Panc1 (cell line): ENCODE results near the gene TMEM205. TPM values are rescaled to one million over a fixed set of nuclear protein-coding genes. Genes with fewer than 3 reads are reported as not detected.
A peak's percentile ranks its signal among the peaks of the same experiment; 100 is the strongest.

Experiments used
- ATAC-seq: fragments of 200-7000 bp; cut with Tn5 transposase; 2 replicates; pipeline ENCODE4 v1.9.1; 2020; ENCODE audit warnings: mild to moderate bottlenecking, moderate library complexity
- BruUV-seq: library from RNA; stranded (reverse); fragments of 400-500 nt; replicated peaks from 2 replicates; lab custom pipeline; 2021; lab: Mats Ljungman, UMichigan
- CTCF ChIA-PET: fragments of 300-600 bp; sonication (Branson Sonifier 250); formaldehyde crosslinking; loops from one replicate; lab custom pipeline; 2022; ENCODE audit warnings: antibody characterized with exemption; lab: Charles Lee
- POLR2A ChIA-PET: fragments of 300-600 bp; sonication (Branson Sonifier 250); formaldehyde crosslinking; loops from one replicate; lab custom pipeline; 2022; ENCODE audit warnings: antibody characterized with exemption; lab: Charles Lee
- DNase-seq: peaks from one replicate; pipeline ENCODE4 v3.0.0-alpha.2; 2010; ENCODE audit warnings: low read depth, low spot score
- H3K27ac ChIP-seq: 2 replicates; pipeline ENCODE4 v1.5.1; 2011; ENCODE audit warnings: mild to moderate bottlenecking, low read length, inconsistent platforms
- H3K27me3 ChIP-seq: fragments of 200-500 bp; sonication (Bioruptor generic); 2 replicates; pipeline ENCODE4 v1.6.0; 2014; ENCODE audit warnings: low read length, inconsistent platforms; ENCODE audit not compliant: control insufficient read depth, insufficient read depth
- H3K36me3 ChIP-seq: fragments of 200-500 bp; sonication (Bioruptor generic); 2 replicates; pipeline ENCODE4 v1.5.1; 2014; ENCODE audit warnings: inconsistent platforms, mild to moderate bottlenecking, low read length, moderate library complexity; ENCODE audit not compliant: control insufficient read depth, insufficient read depth
- H3K4me1 ChIP-seq: 2 replicates; pipeline ENCODE4 v1.5.1; 2011; ENCODE audit warnings: inconsistent platforms, mild to moderate bottlenecking, low read length, moderate library complexity; ENCODE audit not compliant: control insufficient read depth, insufficient read depth
- H3K4me3 ChIP-seq, 2 experiments: 2 replicates each; pipeline ENCODE4 v1.5.1; 2011 to 2012; ENCODE audit warnings: low read depth in 2 of 2, low read length in 2 of 2, mild to moderate bottlenecking in 2 of 2, inconsistent platforms in 1 of 2, moderate library complexity in 1 of 2
- H3K9me3 ChIP-seq: fragments of 200-500 bp; sonication (Bioruptor generic); 2 replicates; pipeline ENCODE4 v1.5.1; 2014; ENCODE audit warnings: low read depth, mild to moderate bottlenecking, inconsistent platforms, low read length, moderate library complexity; ENCODE audit not compliant: control insufficient read depth, insufficient read depth
- POLR2AphosphoS5 ChIP-seq: IDR thresholded peaks from 2 replicates; pipeline ENCODE4 v1.6.1; 2012; ENCODE audit warnings: mild to moderate bottlenecking, low read depth, low read length, moderate library complexity
- SIN3A ChIP-seq: IDR thresholded peaks from 2 replicates; pipeline ENCODE4 v1.6.1; 2012; ENCODE audit warnings: low read depth, mild to moderate bottlenecking, low read length, moderate library complexity, borderline replicate concordance; ENCODE audit not compliant: insufficient read depth
- TCF7L2 ChIP-seq: IDR thresholded peaks from 2 replicates; pipeline ENCODE4 v1.6.1; 2011; ENCODE audit warnings: mild to moderate bottlenecking, low read depth, low read length, inconsistent platforms
- in situ Hi-C: cut with HindIII; loops from 2 replicates; pipeline ENCODE4 v1.10.0; 2016; ENCODE audit warnings: low sequenced_read_pairs, low pct_unique_long_range_greater_than_20kb
- intact Hi-C: fragments of 100-400 bp; cut with micrococcal nuclease; formaldehyde crosslinking; loops from one replicate; pipeline ENCODE4 v1.10.0; 2022; ENCODE audit not compliant: unreplicated experiment
- total RNA-seq: library from RNA; stranded (reverse); gene quantifications from one replicate; pipeline ENCODE4 v1.2.1, GENCODE V29; 2021; ENCODE audit not compliant: unreplicated experiment
- TF ChIP-seq, protein P1 (sequence below), 2 experiments: IDR thresholded peaks; 2 replicates each; pipeline ENCODE4 v1.6.1; 2011 to 2012; ENCODE audit warnings: low read depth in 2 of 2, control low read depth in 1 of 2, low read length in 1 of 2, mild to moderate bottlenecking in 1 of 2, moderate library complexity in 1 of 2; ENCODE audit not compliant: insufficient read depth in 1 of 2
- TF ChIP-seq, protein P2 (sequence below): fragments of 450-650 bp; IDR thresholded peaks from 2 replicates; pipeline ENCODE4 v1.5.1; 2017; ENCODE audit warnings: mild to moderate bottlenecking

TMEM205 gene
- total RNA-seq, 1 experiment from 2014 or later, result 133 TPM

DNA sequence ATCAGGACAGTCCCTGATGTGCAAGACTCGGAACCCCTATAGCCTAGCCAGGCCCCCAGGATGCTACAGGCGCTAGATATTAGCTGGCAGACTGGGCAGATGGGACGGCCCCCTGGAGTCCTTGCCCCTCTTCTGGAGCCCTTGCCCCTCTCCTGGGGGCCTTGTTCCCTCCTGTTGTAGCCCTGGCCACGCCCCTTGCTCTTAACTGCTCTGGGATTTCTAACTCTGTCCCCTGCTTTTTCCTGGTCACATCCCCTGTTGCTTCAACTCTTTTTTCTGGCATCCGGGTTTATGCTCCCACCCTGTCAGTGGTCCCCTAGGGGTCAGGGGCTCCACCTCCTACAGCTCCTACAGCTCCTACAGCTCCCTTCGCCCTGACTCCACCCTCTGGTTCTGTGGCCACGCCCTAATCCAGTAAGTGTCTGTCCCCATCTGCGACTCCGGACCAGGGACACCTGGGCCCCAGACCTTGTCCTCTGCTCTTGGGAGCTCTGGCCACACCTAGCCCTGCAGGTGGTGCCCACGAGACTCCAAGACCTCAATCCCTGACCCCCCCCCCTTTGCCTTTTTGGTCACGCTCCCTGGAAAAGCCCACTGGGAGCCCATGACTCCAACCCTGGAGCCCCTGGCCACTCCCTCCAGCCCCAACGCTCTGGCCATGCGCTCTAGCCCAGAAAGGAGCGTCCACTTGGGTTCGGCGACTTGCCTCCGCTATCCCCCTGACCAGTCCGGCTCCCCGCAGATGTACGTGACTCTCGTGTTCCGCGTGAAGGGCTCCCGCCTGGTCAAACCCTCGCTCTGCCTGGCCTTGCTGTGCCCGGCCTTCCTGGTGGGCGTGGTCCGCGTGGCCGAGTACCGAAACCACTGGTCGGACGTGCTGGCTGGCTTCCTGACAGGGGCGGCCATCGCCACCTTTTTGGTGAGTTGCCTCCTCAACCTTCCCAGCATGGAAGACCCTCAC, 16.0 kb upstream of the TMEM205 start:
- BruUV-seq, result no TSS peak
- Histone ChIP-seq H3K4me3 (no peak overlapping the region), H3K9me3 (no peaks in the 10 kb centered on the region), H3K4me1 (no peaks in the 10 kb centered on the region), H3K36me3 (no peaks in the 10 kb centered on the region), H3K27ac (no peak overlapping the region), H3K27me3 (no peaks in the 10 kb centered on the region)
- in situ Hi-C loops (no loop called here), intact Hi-C loops (no loop called here)
- DNase-seq, result no peak
- POLR2A ChIA-PET, result no interaction called here
- 0 out of 2 replicates have a peak, but pooled peaks have one; percentile 23 for ATAC-seq
- CTCF ChIA-PET, result no interaction called here
- TF ChIP-seq SIN3A (no peak), TCF7L2 (no peak), POLR2AphosphoS5 (no peak)
- TF ChIP-seq, protein P1, sequence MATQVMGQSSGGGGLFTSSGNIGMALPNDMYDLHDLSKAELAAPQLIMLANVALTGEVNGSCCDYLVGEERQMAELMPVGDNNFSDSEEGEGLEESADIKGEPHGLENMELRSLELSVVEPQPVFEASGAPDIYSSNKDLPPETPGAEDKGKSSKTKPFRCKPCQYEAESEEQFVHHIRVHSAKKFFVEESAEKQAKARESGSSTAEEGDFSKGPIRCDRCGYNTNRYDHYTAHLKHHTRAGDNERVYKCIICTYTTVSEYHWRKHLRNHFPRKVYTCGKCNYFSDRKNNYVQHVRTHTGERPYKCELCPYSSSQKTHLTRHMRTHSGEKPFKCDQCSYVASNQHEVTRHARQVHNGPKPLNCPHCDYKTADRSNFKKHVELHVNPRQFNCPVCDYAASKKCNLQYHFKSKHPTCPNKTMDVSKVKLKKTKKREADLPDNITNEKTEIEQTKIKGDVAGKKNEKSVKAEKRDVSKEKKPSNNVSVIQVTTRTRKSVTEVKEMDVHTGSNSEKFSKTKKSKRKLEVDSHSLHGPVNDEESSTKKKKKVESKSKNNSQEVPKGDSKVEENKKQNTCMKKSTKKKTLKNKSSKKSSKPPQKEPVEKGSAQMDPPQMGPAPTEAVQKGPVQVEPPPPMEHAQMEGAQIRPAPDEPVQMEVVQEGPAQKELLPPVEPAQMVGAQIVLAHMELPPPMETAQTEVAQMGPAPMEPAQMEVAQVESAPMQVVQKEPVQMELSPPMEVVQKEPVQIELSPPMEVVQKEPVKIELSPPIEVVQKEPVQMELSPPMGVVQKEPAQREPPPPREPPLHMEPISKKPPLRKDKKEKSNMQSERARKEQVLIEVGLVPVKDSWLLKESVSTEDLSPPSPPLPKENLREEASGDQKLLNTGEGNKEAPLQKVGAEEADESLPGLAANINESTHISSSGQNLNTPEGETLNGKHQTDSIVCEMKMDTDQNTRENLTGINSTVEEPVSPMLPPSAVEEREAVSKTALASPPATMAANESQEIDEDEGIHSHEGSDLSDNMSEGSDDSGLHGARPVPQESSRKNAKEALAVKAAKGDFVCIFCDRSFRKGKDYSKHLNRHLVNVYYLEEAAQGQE (IDR thresholded peaks at IDR 0.05; ENCODE audit: insufficient read depth in 1 of 2, low read depth in 2 of 2, low read length in 1 of 2), result no peak
- TF ChIP-seq, protein P2, sequence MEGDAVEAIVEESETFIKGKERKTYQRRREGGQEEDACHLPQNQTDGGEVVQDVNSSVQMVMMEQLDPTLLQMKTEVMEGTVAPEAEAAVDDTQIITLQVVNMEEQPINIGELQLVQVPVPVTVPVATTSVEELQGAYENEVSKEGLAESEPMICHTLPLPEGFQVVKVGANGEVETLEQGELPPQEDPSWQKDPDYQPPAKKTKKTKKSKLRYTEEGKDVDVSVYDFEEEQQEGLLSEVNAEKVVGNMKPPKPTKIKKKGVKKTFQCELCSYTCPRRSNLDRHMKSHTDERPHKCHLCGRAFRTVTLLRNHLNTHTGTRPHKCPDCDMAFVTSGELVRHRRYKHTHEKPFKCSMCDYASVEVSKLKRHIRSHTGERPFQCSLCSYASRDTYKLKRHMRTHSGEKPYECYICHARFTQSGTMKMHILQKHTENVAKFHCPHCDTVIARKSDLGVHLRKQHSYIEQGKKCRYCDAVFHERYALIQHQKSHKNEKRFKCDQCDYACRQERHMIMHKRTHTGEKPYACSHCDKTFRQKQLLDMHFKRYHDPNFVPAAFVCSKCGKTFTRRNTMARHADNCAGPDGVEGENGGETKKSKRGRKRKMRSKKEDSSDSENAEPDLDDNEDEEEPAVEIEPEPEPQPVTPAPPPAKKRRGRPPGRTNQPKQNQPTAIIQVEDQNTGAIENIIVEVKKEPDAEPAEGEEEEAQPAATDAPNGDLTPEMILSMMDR, result no peak

DNA sequence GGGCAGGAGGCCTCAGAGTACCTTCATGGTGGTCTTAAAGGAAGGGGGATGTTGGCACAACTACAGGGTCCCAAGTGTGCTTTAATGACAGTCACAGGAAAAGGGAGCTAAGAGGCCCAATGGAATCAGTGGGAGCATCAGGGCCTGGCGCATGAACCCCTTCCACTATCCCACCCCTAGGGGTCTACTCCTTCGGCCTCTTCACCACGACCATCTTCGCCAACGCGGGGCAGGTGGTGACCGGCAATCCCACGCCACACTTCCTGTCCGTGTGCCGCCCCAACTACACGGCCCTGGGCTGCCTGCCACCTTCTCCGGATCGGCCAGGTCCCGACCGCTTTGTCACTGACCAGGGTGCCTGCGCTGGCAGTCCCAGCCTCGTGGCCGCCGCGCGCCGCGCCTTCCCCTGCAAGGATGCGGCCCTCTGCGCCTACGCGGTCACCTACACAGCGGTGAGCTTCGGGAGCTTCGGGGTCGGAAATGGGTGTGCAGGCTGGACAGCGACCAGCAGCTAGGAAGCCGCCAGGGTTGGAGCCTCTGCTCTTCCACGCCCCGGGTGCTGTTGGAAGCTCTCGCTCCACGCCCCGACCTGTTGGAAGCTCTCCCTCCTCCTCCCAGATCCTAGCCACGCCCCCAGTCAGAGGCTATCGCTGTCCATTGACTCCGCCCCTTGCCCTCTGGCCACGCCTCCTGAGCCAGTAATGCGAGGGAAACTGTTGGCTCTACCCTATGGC, 15.1 kb upstream of the TMEM205 start:
- BruUV-seq, result no TSS peak
- Histone ChIP-seq H3K27me3 (no peaks in the 10 kb centered on the region), H3K36me3 (no peaks in the 10 kb centered on the region), H3K4me3 (no peak overlapping the region), H3K9me3 (no peaks in the 10 kb centered on the region), H3K27ac (no peak overlapping the region), H3K4me1 (no peaks in the 10 kb centered on the region; the same call in 1 of the 2 replicates)
- CTCF ChIA-PET, result no interaction called here
- POLR2A ChIA-PET, result no interaction called here
- ATAC-seq (peak; percentile 56), DNase-seq (no peak)
- TF ChIP-seq SIN3A, result no peak
- TF ChIP-seq, protein P1 (IDR thresholded peaks at IDR 0.05; ENCODE audit: insufficient read depth in 1 of 2, low read depth in 2 of 2, low read length in 1 of 2), result peak; percentile 52 to 77; a peak in 3 of 4 replicates
- intact Hi-C loops, result no loop called here
- in situ Hi-C loops, result no loop called here
